ENCODE measurements around the gene CEP41.
"Not testable (repeated sequence)": the region's sequence is repeated elsewhere in the genome, so short reads cannot be mapped to it uniquely, and the experiment has no call there.

CEP41 gene

DNA sequence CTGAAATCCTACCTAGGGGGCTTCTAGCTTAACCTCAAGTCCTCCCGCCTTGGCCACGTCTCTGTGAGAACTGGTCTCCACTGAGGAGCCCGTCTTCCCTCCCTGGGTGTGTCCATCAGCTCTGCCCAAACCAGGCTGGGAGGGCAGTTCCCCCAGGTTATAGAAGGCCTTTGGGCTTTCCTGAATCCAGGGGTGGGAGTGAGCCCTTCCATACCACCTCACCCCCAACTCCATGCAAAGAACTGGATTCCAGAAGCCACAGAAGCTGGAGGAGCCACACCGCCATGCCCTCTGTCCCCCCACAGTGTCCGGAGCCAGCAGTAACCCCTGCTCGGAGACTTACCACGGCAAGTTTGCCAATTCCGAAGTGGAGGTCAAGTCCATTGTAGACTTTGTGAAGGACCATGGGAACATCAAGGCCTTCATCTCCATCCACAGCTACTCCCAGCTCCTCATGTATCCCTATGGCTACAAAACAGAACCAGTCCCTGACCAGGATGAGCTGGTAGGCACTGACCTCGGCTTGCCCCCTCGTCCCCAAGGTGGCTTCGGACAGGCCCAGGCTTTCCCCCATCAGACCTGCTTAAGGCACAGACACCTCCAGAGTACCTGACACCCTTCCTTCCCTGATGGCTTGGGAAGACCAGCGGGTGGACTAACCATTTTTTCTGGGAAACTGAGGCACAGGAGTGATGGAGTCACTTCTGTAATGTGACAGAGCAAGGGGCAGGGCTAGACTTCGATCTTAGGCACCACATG is 55.8 kb downstream of the CEP41 start:
- no peaks in the 10 kb centered on the region for H3K9me3 ChIP-seq (ENCODE audit: insufficient read depth, low read depth, low read length)
- no peak overlapping the region for H3K4me3 ChIP-seq (ENCODE audit: low read length)
- no peak overlapping the region for H3K9ac ChIP-seq (ENCODE audit: low read depth, low read length)
- no peaks in the 10 kb centered on the region for H3K4me1 ChIP-seq (ENCODE audit: insufficient read depth, low read length)
- no peaks in the 10 kb centered on the region for H3K27me3 ChIP-seq (ENCODE audit: insufficient read depth, low read length)
- H3K36me3 ChIP-seq (ENCODE audit: insufficient read depth, low read depth, low read length), result no peaks in the 10 kb centered on the region
- no peak overlapping the region for H3K27ac ChIP-seq (ENCODE audit: low read length)

DNA sequence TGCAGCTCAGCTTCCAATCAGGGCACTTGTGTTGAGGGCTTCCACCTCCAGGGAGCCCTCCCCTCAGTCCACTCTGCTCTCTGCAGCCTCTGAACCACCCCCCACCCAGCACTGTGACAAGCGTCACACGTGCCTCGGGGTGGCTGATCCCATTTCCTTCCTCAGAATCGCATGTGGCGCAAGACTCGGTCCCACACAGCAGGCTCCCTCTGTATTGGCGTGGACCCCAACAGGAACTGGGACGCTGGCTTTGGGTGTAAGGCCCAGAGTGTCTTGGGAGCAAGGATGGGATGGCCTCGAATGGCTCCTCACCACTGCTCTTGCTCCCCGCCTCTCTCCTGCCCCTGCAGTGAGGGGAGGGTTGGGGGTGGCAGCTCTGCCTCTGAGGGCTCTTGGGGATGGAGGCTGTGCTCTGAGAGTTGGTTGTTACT is 56.4 kb downstream of the CEP41 start:
- no peak overlapping the region for H3K4me3 ChIP-seq (ENCODE audit: low read length)
- H3K9me3 ChIP-seq (ENCODE audit: insufficient read depth, low read depth, low read length), result no peaks in the 10 kb centered on the region
- H3K4me1 ChIP-seq (ENCODE audit: insufficient read depth, low read length), result no peaks in the 10 kb centered on the region
- H3K9ac ChIP-seq (ENCODE audit: low read depth, low read length), result no peak overlapping the region
- no peaks in the 10 kb centered on the region for H3K36me3 ChIP-seq (ENCODE audit: insufficient read depth, low read depth, low read length)
- no peak overlapping the region for H3K27ac ChIP-seq (ENCODE audit: low read length)
- no peaks in the 10 kb centered on the region for H3K27me3 ChIP-seq (ENCODE audit: insufficient read depth, low read length)

DNA sequence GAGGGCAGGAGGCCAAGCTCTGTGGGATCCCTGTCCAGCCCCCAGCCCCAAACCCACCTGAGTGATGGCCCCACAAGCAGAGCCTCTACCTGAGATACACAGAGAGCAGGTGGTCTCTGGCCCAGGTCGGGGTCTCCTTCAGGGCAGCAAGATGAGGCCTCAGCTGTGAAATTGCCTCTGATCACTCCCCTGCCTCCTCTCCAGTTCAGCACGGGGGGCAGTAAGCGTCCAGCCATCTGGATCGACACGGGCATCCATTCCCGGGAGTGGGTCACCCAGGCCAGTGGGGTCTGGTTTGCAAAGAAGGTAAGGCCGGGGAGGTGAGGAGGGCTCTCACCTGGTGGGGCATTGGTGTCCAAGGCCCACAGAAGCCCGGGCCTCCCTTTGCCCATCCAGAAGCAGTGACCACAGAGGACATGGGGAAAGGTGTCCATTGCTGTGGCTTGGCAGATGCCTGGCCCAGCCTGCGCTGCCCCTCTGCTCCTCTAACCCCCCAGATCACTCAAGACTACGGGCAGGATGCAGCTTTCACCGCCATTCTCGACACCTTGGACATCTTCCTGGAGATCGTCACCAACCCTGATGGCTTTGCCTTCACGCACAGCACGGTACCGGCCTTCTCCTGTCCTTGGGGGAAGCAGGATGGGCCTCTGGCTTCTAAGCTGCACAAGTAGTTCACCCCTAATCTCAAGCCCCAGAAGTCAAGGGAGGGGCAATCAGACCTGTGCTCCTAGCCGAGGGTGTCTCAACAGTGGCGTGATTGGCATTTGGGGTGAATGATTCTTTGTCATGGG is 57.4 kb downstream of the CEP41 start:
- Histone ChIP-seq H3K27ac (ENCODE audit: low read length) (no peak overlapping the region), H3K9me3 (ENCODE audit: insufficient read depth, low read depth, low read length) (no peaks in the 10 kb centered on the region), H3K27me3 (ENCODE audit: insufficient read depth, low read length) (no peaks in the 10 kb centered on the region), H3K36me3 (ENCODE audit: insufficient read depth, low read depth, low read length) (no peaks in the 10 kb centered on the region), H3K9ac (ENCODE audit: low read depth, low read length) (no peak overlapping the region), H3K4me1 (ENCODE audit: insufficient read depth, low read length) (no peaks in the 10 kb centered on the region), H3K4me3 (ENCODE audit: low read length) (no peak overlapping the region)

DNA sequence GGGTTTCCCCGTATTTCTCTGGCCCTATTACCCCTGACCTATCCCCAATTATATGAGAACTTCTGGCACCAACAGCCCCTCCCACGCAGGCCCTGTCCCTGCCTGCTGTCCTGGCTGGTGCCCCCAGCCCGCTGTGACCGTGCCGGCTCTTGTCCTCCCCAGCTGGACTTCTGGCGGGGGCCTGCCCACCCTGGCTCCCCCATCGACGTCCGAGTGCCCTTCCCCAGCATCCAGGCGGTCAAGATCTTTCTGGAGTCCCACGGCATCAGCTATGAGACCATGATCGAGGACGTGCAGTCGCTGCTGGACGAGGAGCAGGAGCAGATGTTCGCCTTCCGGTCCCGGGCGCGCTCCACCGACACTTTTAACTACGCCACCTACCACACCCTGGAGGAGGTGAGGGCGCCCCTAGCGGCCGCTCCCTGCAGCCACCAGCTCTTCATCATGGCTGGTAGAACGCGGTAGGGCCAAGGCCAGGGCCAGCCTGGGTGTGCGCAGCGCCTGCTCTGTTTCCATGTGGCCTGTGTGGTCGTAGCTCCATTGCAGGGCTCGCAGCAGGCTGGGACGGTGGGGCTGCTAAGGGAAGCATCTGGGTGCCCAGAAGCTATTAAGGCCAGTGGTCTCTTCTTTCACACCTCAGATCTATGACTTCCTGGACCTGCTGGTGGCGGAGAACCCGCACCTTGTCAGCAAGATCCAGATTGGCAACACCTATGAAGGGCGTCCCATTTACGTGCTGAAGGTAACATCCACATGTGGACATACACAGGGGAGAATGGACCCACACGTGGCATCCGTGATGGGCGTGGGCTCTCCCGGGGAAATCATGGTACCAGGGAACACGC is 59.1 kb downstream of the CEP41 start:
- no peak overlapping the region for H3K27ac ChIP-seq (ENCODE audit: low read length)
- no peak overlapping the region for H3K4me3 ChIP-seq (ENCODE audit: low read length)
- H3K4me1 ChIP-seq (ENCODE audit: insufficient read depth, low read length), result no peaks in the 10 kb centered on the region
- H3K9ac ChIP-seq (ENCODE audit: low read depth, low read length), result no peak overlapping the region
- peaks cover 4% of the 10 kb centered on the region; the same call in 1 of the 2 replicates for H3K9me3 ChIP-seq (ENCODE audit: insufficient read depth, low read depth, low read length)
- no peaks in the 10 kb centered on the region for H3K36me3 ChIP-seq (ENCODE audit: insufficient read depth, low read depth, low read length)
- H3K27me3 ChIP-seq (ENCODE audit: insufficient read depth, low read length), result no peaks in the 10 kb centered on the region

DNA sequence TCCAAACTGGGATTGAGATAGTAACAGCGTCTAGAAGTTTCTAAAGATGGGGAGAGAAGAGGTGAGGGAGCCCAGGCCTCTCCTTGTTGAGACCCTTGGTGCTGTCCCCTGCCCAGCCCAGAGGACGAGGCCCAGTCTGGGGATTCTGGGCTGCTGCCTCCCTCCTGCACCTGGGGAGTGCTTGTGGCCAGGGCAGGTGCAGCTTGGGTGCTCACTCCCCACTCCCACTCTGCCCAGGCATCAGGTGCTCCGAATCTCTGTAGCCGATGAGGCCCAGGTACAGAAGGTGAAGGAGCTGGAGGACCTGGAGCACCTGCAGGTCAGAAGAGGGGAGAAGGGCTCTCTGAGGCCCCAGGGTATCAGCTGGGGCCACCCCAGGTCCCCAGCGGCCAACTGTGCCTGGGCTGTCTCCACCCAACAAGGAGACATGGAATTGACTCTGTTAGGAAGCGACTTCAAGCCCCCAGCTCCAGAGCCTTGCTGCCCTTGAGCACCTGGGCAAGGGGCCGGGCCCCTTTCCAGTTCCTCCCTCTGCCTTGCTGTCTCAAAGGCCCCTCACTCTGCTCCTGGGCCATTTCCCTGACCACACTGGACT is 59.9 kb downstream of the CEP41 start:
- H3K4me1 ChIP-seq (ENCODE audit: insufficient read depth, low read length), result no peaks in the 10 kb centered on the region
- H3K9ac ChIP-seq (ENCODE audit: low read depth, low read length), result no peak overlapping the region
- H3K27me3 ChIP-seq (ENCODE audit: insufficient read depth, low read length), result no peaks in the 10 kb centered on the region
- H3K27ac ChIP-seq (ENCODE audit: low read length), result no peak overlapping the region
- H3K4me3 ChIP-seq (ENCODE audit: low read length), result no peak overlapping the region
- H3K9me3 ChIP-seq (ENCODE audit: insufficient read depth, low read depth, low read length), result peaks cover 8% of the 10 kb centered on the region
- no peaks in the 10 kb centered on the region for H3K36me3 ChIP-seq (ENCODE audit: insufficient read depth, low read depth, low read length)

DNA sequence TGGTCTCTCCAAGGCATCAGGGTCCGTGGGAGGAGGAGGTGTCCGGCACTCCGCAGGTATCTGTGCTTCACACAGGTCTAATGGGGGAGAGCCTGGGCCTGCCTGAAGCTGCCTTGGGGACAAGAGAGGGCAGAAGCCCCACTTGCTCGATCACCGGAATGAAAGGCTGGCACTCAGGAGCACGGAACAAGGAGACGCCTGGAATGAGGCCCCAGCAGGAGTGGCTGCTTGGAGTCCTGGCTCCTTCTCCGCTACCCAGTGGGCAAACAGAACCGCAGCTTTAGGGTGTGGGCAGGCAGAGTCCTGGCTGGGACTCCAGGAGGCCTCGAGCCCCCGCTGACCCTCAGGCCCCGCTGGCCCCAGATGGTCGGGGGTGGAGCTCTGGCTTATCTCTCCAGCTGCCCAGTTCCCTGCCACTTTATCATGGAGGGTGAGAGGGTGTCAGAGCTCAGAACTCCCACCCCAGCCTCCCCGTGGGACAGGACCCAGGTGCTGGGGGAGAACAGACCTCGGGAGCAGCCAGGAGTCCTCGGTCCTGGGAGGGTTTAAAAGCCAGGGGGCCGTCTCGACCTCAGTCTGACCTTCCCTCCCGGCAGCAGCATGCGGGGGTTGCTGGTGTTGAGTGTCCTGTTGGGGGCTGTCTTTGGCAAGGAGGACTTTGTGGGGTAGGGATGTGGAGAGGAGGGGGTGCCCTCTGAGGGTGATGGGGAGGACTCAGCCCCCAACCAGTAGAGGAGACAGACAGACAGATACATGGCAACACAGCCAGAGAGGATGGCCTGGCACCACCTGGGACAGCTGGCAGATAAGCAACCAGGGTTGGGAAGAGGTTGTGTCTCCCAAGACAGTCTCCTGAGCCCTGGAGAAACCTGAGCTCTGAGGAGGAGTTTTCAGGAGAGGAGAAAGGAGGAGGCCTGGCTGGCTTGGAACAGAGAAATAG is 60.6 kb downstream of the CEP41 start, which contains the start of gene CPA1:
TSS of gene CPA1 (plus strand) at position 574 of the 940 bp plus-strand sequence. CDS start at position 601, 27 bp downstream.
- Histone ChIP-seq H3K27me3 (ENCODE audit: insufficient read depth, low read length) (no peaks in the 10 kb centered on the region), H3K9ac (ENCODE audit: low read depth, low read length) (no peak within 1 kb of the TSS), H3K27ac (ENCODE audit: low read length) (no peak within 1 kb of the TSS), H3K9me3 (ENCODE audit: insufficient read depth, low read depth, low read length) (peaks cover 15% of the 10 kb centered on the region), H3K4me3 (ENCODE audit: low read length) (no peak within 1 kb of the TSS), H3K4me1 (ENCODE audit: insufficient read depth, low read length) (no peaks in the 10 kb centered on the region), H3K36me3 (ENCODE audit: insufficient read depth, low read depth, low read length) (no peaks in the 10 kb centered on the region)

DNA sequence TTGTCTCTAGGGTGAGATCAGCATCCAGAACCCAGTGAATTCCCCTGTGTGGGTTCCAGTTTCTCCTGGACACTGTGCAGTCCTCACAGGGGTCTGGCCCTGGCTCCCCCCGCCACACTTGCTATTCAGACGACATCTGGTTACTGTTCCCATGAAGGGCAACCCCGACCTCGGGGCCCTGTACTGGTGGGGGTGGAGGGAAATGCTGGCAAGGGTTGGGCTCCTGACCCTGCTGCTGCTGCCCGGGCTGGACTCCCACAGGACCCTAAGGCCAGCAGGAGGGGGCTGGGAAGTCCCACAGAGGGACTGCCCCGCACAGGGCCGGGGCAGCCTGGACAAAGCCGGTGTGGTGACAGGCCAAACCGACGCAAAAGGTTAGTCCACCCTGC is 61.3 kb downstream of the CEP41 start:
- H3K9ac ChIP-seq (ENCODE audit: low read depth, low read length), result no peak overlapping the region
- H3K9me3 ChIP-seq (ENCODE audit: insufficient read depth, low read depth, low read length), result peaks cover 15% of the 10 kb centered on the region
- H3K4me3 ChIP-seq (ENCODE audit: low read length), result no peak overlapping the region
- no peaks in the 10 kb centered on the region for H3K36me3 ChIP-seq (ENCODE audit: insufficient read depth, low read depth, low read length)
- H3K4me1 ChIP-seq (ENCODE audit: insufficient read depth, low read length), result no peaks in the 10 kb centered on the region
- no peak overlapping the region for H3K27ac ChIP-seq (ENCODE audit: low read length)
- no peaks in the 10 kb centered on the region for H3K27me3 ChIP-seq (ENCODE audit: insufficient read depth, low read length)

DNA sequence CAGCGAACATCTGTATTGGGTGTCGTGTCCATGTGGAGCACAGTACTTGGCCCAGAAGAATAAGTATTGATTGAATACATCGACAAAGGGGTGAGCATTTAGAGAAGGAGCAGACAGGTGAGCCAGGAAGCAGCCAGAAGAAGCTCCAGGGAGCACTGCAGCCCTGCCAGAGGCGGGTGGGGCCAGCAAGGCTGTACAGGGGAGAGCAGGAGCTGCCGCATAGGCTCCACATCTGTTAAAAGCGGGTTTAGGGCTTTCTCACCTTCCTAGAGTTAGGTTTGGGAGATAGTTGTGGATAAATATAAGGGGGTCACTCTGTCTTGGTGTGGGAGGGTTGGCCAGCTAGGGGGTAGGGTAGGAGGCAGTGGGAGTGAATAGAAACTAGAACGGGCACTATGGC is 61.8 kb downstream of the CEP41 start:
- peaks cover 15% of the 10 kb centered on the region for H3K9me3 ChIP-seq (ENCODE audit: insufficient read depth, low read depth, low read length)
- no peak overlapping the region for H3K27ac ChIP-seq (ENCODE audit: low read length)
- H3K27me3 ChIP-seq (ENCODE audit: insufficient read depth, low read length), result no peaks in the 10 kb centered on the region
- no peaks in the 10 kb centered on the region for H3K4me1 ChIP-seq (ENCODE audit: insufficient read depth, low read length)
- H3K4me3 ChIP-seq (ENCODE audit: low read length), result no peak overlapping the region
- H3K36me3 ChIP-seq (ENCODE audit: insufficient read depth, low read depth, low read length), result no peaks in the 10 kb centered on the region
- H3K9ac ChIP-seq (ENCODE audit: low read depth, low read length), result no peak overlapping the region

DNA sequence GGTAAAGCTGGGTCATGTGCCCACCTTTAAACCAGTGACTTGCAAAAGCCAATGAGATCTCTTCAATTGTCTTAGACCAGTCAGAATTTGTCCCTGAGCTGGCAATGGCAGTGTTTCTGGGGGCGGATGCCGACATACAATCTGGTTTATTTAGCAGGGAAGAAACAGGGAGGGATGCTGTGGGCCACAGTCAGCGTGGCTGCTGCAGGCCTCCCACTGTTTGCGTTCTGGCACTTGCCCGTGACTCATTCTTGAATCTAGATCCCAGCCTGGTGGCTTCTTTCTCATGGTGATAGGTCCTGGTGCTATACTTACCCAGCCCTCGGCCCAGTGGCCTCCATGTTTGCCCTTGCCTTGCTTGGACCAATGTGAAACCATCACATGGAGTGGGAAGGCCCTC is 63.6 kb downstream of the CEP41 start:
- H3K27ac ChIP-seq (ENCODE audit: low read length), result no peak overlapping the region

DNA sequence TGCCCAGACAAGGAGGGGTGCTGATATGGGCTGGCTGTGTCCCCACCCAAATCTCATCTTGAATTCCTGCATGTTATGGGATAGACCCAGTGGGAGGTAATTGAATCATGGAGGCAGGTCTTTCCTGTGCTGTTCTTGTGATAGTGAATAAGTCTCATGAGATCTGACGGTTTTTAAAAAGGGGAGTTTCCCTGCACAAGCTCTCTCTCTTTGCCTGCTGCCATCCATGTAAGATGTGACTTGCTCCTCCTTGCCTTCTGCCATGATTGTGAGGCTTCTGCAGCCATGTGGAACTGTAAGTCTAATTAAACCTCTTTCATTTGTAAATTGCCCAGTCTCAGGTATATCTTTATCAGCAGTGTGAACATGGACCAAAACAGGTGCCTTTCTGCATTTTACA is 64.4 kb downstream of the CEP41 start:
- not testable (repeated sequence) for H3K9ac ChIP-seq (ENCODE audit: low read depth, low read length); H3K27me3 ChIP-seq (ENCODE audit: insufficient read depth, low read length); H3K27ac ChIP-seq (ENCODE audit: low read length); H3K36me3 ChIP-seq (ENCODE audit: insufficient read depth, low read depth, low read length); H3K4me3 ChIP-seq (ENCODE audit: low read length)
- peaks cover 15% of the 10 kb centered on the region for H3K9me3 ChIP-seq (ENCODE audit: insufficient read depth, low read depth, low read length)
- peaks cover 13% of the 10 kb centered on the region; the same call in 1 of the 2 replicates for H3K4me1 ChIP-seq (ENCODE audit: insufficient read depth, low read length)

More for the DNA sequence above, 63.6 kb downstream of the CEP41 start:
- no peak overlapping the region for H3K4me3 ChIP-seq (ENCODE audit: low read length)
- H3K9ac ChIP-seq (ENCODE audit: low read depth, low read length), result no peak overlapping the region
- no peaks in the 10 kb centered on the region for H3K36me3 ChIP-seq (ENCODE audit: insufficient read depth, low read depth, low read length)
- no peaks in the 10 kb centered on the region for H3K27me3 ChIP-seq (ENCODE audit: insufficient read depth, low read length)
- peaks cover 15% of the 10 kb centered on the region for H3K9me3 ChIP-seq (ENCODE audit: insufficient read depth, low read depth, low read length)
- peaks cover 13% of the 10 kb centered on the region; the same call in 1 of the 2 replicates for H3K4me1 ChIP-seq (ENCODE audit: insufficient read depth, low read length)

Data from iPS-20b (cell line).